ENCODE results near the gene LTB.

GRCh38 chr6:31614075-31614619 is 31.9 kb upstream of the LTB start:
- TF ChIP-seq ZNF776 (CRISPR knock-in tag; IDR thresholded peaks at IDR 0.05) (no peak), ZNF263 (CRISPR knock-in tag; IDR thresholded peaks at IDR 0.05) (no peak), RFXANK (CRISPR knock-in tag; IDR thresholded peaks at IDR 0.05) (no peak), BRCA1 (CRISPR knock-in tag; IDR thresholded peaks at IDR 0.05) (no peak), ZNF121 (CRISPR knock-in tag; IDR thresholded peaks at IDR 0.05) (peak; percentile 89), CTCF (CRISPR knock-in tag; IDR thresholded peaks at IDR 0.05) (no peak), EHMT2 (IDR thresholded peaks at IDR 0.05; ENCODE audit: borderline replicate concordance, low read depth, low read length) (no peak), IRF9 (CRISPR knock-in tag; IDR thresholded peaks at IDR 0.05; ENCODE audit: borderline replicate concordance) (no peak), TOE1 (CRISPR knock-in tag; IDR thresholded peaks at IDR 0.05) (no peak), NFE2L1 (CRISPR knock-in tag; IDR thresholded peaks at IDR 0.05; ENCODE audit: borderline replicate concordance) (no peak), FOXM1 (CRISPR knock-in tag; IDR thresholded peaks at IDR 0.05) (no peak), ATF3 (CRISPR knock-in tag; IDR thresholded peaks at IDR 0.05) (no peak), IKZF4 (CRISPR knock-in tag; IDR thresholded peaks at IDR 0.05; ENCODE audit: borderline replicate concordance, low read depth, not compliant biosample characterization) (peak; percentile 55)
